Measurements from ENCODE around the gene SHF.

- TF ChIP-seq CTCF (IDR thresholded peaks at IDR 0.05; ENCODE audit: extremely low read depth in 1 of 2, insufficient read depth in 1 of 2, low read depth in 1 of 2, low read length in 2 of 2) (no peak), EZH2 (IDR thresholded peaks at IDR 0.05; ENCODE audit: borderline replicate concordance, low read depth, low read length, severe bottlenecking) (no peak), POLR2A (IDR thresholded peaks at IDR 0.05; ENCODE audit: low read depth, low read length) (no peak), JUN (IDR thresholded peaks at IDR 0.05; ENCODE audit: borderline replicate concordance, insufficient read depth, insufficient read length, low read depth) (no peak)
These were observed 6.9 kb downstream of the SHF start for GRCh38 chr15:45180648-45181436.

All from endothelial cell of umbilical vein (primary cell).